GM12874 (cell line): ENCODE results near the gene FAM32A.

Experiments
- CTCF ChIP-seq: IDR thresholded peaks from 2 replicates; pipeline ENCODE4 v1.5.1; 2011; ENCODE audit warnings: low read depth, mild to moderate bottlenecking, control low read depth, low read length, moderate library complexity; ENCODE audit not compliant: insufficient read depth

FAM32A gene

GRCh38 chr19:16203256-16204004, 18.2 kb downstream of the FAM32A start:
- TF ChIP-seq CTCF = no peak

GRCh38 chr19:16204005-16204294, 18.7 kb downstream of the FAM32A start:
- TF ChIP-seq CTCF = no peak

GRCh38 chr19:16205205-16206045, 20.2 kb downstream of the FAM32A start:
- no peak for TF ChIP-seq CTCF

GRCh38 chr19:16206046-16206605, 20.9 kb downstream of the FAM32A start:
- TF ChIP-seq CTCF = no peak

- no peak for TF ChIP-seq CTCF
Observed at GRCh38 chr19:16206637-16207036, 21.4 kb downstream of the FAM32A start.

- no peak for TF ChIP-seq CTCF
Observed at GRCh38 chr19:16207063-16207462, 21.9 kb downstream of the FAM32A start.

GRCh38 chr19:16207490-16208025, 22.3 kb downstream of the FAM32A start:
- TF ChIP-seq CTCF = no peak
